K562 (cell line): ENCODE data around the gene MED12. TPM values are rescaled to one million over a fixed set of nuclear protein-coding genes. Genes with fewer than 3 reads are reported as not detected.
A peak's percentile ranks its signal among the peaks of the same experiment; 100 is the strongest.

Experiments used
- ATF7 ChIP-seq: fragments of 450-650 bp; IDR thresholded peaks from 2 replicates; pipeline ENCODE4 v1.7.1; 2014; ENCODE audit warnings: mild to moderate bottlenecking, moderate library complexity
- CSDE1 ChIP-seq, 2 experiments: fragments of 450-650 bp; IDR thresholded peaks; 2 replicates each; pipeline ENCODE4 v1.6.1; 2016; ENCODE audit warnings: mild to moderate bottlenecking in 1 of 2
- ETV1 ChIP-seq: fragments of 450-650 bp; conservative IDR thresholded peaks from 2 replicates; pipeline ENCODE4 v1.6.1; 2016; ENCODE audit warnings: missing genetic modification characterization, control low read depth, low read depth, missing compliant biosample characterization
- FUS ChIP-seq: fragments of 200-400 bp; formaldehyde crosslinking; optimal IDR thresholded peaks from 2 replicates; pipeline ENCODE3; 2017; ENCODE audit warnings: low read depth, low read length
- GATAD2A ChIP-seq: fragments of 450-650 bp; IDR thresholded peaks from 2 replicates; pipeline ENCODE4 v1.6.1; 2017
- HLTF ChIP-seq: fragments of 450-650 bp; IDR thresholded peaks from 2 replicates; pipeline ENCODE4 v1.6.1; 2016
- MCM7 ChIP-seq, 2 experiments: fragments of 450-650 bp; IDR thresholded peaks; 2 replicates each; pipeline ENCODE4 v1.6.1; 2016 to 2018
- MXD1 ChIP-seq: fragments of 250-450 bp; sonication (Bioruptor Pico); IDR thresholded peaks from 2 replicates; pipeline ENCODE4 v1.8.0; 2021; ENCODE audit warnings: borderline replicate concordance, mild to moderate bottlenecking, moderate library complexity; ENCODE audit not compliant: poor library complexity, severe bottlenecking
- OTX1 ChIP-seq: fragments of 450-650 bp; formaldehyde crosslinking; IDR thresholded peaks from 2 replicates; pipeline ENCODE4 v1.4.0; 2022; ENCODE audit warnings: mild to moderate bottlenecking
- POLR2AphosphoS5 ChIP-seq: IDR thresholded peaks from 2 replicates; pipeline ENCODE4 v1.6.1; 2011; ENCODE audit warnings: mild to moderate bottlenecking, low read depth, low read length, moderate library complexity; ENCODE audit not compliant: control insufficient read depth, insufficient read depth
- RB1 ChIP-seq: fragments of 450-650 bp; IDR thresholded peaks from 2 replicates; pipeline ENCODE4 v1.6.1; 2017; ENCODE audit warnings: low read depth, mild to moderate bottlenecking
- RBFOX2 ChIP-seq: fragments of 200-400 bp; formaldehyde crosslinking; IDR thresholded peaks from 2 replicates; pipeline ENCODE4 v1.6.1; 2017; ENCODE audit warnings: low read depth, mild to moderate bottlenecking, low read length, moderate library complexity
- RFX5 ChIP-seq: IDR thresholded peaks from 2 replicates; pipeline ENCODE4 v1.6.1; 2011; ENCODE audit warnings: low read depth, mild to moderate bottlenecking, improper control_type of control experiment, low read length
- SMC3 ChIP-seq: conservative IDR thresholded peaks from 2 replicates; pipeline ENCODE4 v1.6.1; 2011; ENCODE audit warnings: low read depth, low read length, improper control_type of control experiment; ENCODE audit not compliant: insufficient read depth
- TCF7 ChIP-seq: sonication (generic); IDR thresholded peaks from 2 replicates; pipeline ENCODE4 v1.6.1; 2016; ENCODE audit warnings: antibody characterized with exemption, borderline replicate concordance
- YY1 ChIP-seq, 3 experiments: IDR thresholded peaks; 2 replicates each; pipeline ENCODE4 v1.6.1; 2011; ENCODE audit warnings: low read length in 2 of 3, mild to moderate bottlenecking in 2 of 3, moderate library complexity in 2 of 3, borderline replicate concordance in 1 of 3, control low read depth in 1 of 3, low read depth in 1 of 3; ENCODE audit not compliant: insufficient read depth in 3 of 3, insufficient replicate concordance in 2 of 3, control insufficient read depth in 1 of 3, insufficient read length in 1 of 3; ENCODE audit errors: extremely low read depth in 1 of 3
- ZBTB1 ChIP-seq: sonication (generic); formaldehyde crosslinking; IDR thresholded peaks from 2 replicates; pipeline ENCODE4 v1.8.1; 2023; ENCODE audit warnings: missing genetic modification reagents, low read depth, mild to moderate bottlenecking, borderline replicate concordance
- ZFX ChIP-seq: sonication (generic); formaldehyde crosslinking; IDR thresholded peaks from 2 replicates; pipeline ENCODE4 v1.8.0; 2022; ENCODE audit warnings: mild to moderate bottlenecking, missing genetic modification reagents, moderate library complexity
- ZNF696 ChIP-seq: fragments of 250-450 bp; sonication (Bioruptor Pico); conservative IDR thresholded peaks from 2 replicates; pipeline ENCODE4 v1.4.0; 2020; ENCODE audit warnings: mild to moderate bottlenecking, moderate library complexity
- polyA plus RNA-seq, 8 experiments: library from polyadenylated mRNA; depleted of rRNA in 4 of 8; stranded (reverse) in 5 of 8; unstranded in 3 of 8; fragments of >200 nt; fragmentation: Nextera tagmentation in 2 of 8; fragmentation: Illumina TruSeq in 1 of 8; extraction: Ambion mirVana in 2 of 8; extraction: Trizol in 1 of 8; gene quantifications; 2 replicates each; pipeline versions ENCODE4 v1.2.1 to v1.2.3, GENCODE V29; 2011 to 2014; ENCODE audit warnings: inconsistent platforms in 1 of 8, missing spikeins in 1 of 8
- total RNA-seq, 7 experiments: library from RNA; depleted of rRNA in 6 of 7; stranded (reverse); fragments of >200 nt in 6 of 7; fragmentation: Illumina TruSeq in 2 of 7; extraction: Trizol in 2 of 7; gene quantifications; 2 replicates each; pipeline versions ENCODE4 v1.2.1 to v1.2.3, GENCODE V29; 2011 to 2021; ENCODE audit warnings: low replicate concordance in 1 of 7
- TF ChIP-seq, protein P1 (sequence below), 2 experiments: fragments of 450-650 bp; conservative IDR thresholded peaks; 2 replicates each; pipeline ENCODE4 v1.6.1; 2017; ENCODE audit warnings: mild to moderate bottlenecking in 2 of 2, moderate library complexity in 2 of 2
- TF ChIP-seq, protein P2 (sequence below): fragments of 250-450 bp; sonication (Bioruptor Pico); IDR thresholded peaks from 2 replicates; pipeline ENCODE4 v1.5.0; 2021; ENCODE audit warnings: mild to moderate bottlenecking, borderline replicate concordance
- TF ChIP-seq, protein P3 (sequence below): sonication (generic); formaldehyde crosslinking; IDR thresholded peaks from 2 replicates; pipeline ENCODE4 v1.8.0; 2022; ENCODE audit warnings: missing genetic modification reagents, mild to moderate bottlenecking, moderate library complexity, borderline replicate concordance

MED12 gene
- total and polyA plus RNA-seq, 9 of the 15 experiments (the other 6 are each of a cell fraction or from before 2014, with no cell fraction given) = 1.6 to 49.7 (median 8.6) TPM

- TF ChIP-seq, protein P1, sequence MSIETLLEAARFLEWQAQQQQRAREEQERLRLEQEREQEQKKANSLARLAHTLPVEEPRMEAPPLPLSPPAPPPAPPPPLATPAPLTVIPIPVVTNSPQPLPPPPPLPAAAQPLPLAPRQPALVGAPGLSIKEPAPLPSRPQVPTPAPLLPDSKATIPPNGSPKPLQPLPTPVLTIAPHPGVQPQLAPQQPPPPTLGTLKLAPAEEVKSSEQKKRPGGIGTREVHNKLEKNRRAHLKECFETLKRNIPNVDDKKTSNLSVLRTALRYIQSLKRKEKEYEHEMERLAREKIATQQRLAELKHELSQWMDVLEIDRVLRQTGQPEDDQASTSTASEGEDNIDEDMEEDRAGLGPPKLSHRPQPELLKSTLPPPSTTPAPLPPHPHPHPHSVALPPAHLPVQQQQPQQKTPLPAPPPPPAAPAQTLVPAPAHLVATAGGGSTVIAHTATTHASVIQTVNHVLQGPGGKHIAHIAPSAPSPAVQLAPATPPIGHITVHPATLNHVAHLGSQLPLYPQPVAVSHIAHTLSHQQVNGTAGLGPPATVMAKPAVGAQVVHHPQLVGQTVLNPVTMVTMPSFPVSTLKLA (conservative IDR thresholded peaks at IDR 0.05) = peak in 1 of 2 experiments; percentile 47; a peak in 1 of 4 replicates
- TF ChIP-seq CSDE1 (IDR thresholded peaks at IDR 0.05) (no peak), MXD1 (CRISPR knock-in tag) (no peak), RFX5 (no peak), FUS (no peak), ETV1 (no peak), ZNF696 (CRISPR knock-in tag) (no peak), ZFX (CRISPR knock-in tag) (peak; percentile 79), ATF7 (peak; percentile 30; the same call in 1 of the 2 replicates), MCM7 (IDR thresholded peaks at IDR 0.05) (no peak), RB1 (0 out of 2 replicates have a peak, but pooled peaks have one; percentile 34), TCF7 (no peak), RBFOX2 (peak; percentile 83), SMC3 (no peak), OTX1 (CRISPR knock-in tag) (no peak), YY1 (IDR thresholded peaks at IDR 0.05; ENCODE audit: borderline replicate concordance in 1 of 3, control insufficient read depth in 1 of 3, extremely low read depth in 1 of 3, insufficient read depth in 3 of 3, insufficient read length in 1 of 3, insufficient replicate concordance in 2 of 3, low read depth in 1 of 3, low read length in 2 of 3) (peak; percentile 47 to 90 (median 82)), GATAD2A (peak; percentile 78), HLTF (no peak), POLR2AphosphoS5 (peak; percentile 61; the same call in 1 of the 2 replicates), ZBTB1 (CRISPR knock-in tag) (no peak)
- TF ChIP-seq, protein P2, sequence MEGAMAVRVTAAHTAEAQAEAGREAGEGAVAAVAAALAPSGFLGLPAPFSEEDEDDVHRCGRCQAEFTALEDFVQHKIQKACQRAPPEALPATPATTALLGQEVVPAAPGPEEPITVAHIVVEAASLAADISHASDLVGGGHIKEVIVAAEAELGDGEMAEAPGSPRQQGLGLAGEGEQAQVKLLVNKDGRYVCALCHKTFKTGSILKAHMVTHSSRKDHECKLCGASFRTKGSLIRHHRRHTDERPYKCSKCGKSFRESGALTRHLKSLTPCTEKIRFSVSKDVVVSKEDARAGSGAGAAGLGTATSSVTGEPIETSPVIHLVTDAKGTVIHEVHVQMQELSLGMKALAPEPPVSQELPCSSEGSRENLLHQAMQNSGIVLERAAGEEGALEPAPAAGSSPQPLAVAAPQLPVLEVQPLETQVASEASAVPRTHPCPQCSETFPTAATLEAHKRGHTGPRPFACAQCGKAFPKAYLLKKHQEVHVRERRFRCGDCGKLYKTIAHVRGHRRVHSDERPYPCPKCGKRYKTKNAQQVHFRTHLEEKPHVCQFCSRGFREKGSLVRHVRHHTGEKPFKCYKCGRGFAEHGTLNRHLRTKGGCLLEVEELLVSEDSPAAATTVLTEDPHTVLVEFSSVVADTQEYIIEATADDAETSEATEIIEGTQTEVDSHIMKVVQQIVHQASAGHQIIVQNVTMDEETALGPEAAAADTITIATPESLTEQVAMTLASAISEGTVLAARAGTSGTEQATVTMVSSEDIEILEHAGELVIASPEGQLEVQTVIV (CRISPR knock-in tag) = no peak
- TF ChIP-seq, protein P3, sequence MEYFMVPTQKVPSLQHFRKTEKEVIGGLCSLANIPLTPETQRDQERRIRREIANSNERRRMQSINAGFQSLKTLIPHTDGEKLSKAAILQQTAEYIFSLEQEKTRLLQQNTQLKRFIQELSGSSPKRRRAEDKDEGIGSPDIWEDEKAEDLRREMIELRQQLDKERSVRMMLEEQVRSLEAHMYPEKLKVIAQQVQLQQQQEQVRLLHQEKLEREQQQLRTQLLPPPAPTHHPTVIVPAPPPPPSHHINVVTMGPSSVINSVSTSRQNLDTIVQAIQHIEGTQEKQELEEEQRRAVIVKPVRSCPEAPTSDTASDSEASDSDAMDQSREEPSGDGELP (CRISPR knock-in tag) = peak; percentile 34; the same call in 1 of the 2 replicates
Observed at GRCh38 chrX:71118032-71118984, at the start of gene MED12 (continued).
